Liver (tissue), 9 donors: Measurements from ENCODE around the gene ACSF2. TPM values are rescaled to one million over a fixed set of nuclear protein-coding genes. Genes with fewer than 3 reads are reported as not detected.

Experiments used
- DNase-seq: peaks from one replicate; pipeline ENCODE4 v3.0.0-alpha.2; 2017; ENCODE audit warnings: low spot score
- H3K27ac ChIP-seq, 2 donors: one replicate each; pipeline ENCODE4 v1.7.0; 2013; ENCODE audit warnings: inconsistent platforms in 2 of 2, low read length in 2 of 2, control low read depth in 1 of 2, low read depth in 1 of 2, mild to moderate bottlenecking in 1 of 2
- H3K27me3 ChIP-seq, 4 donors: one replicate each; pipeline versions ENCODE4 v1.6.1 to v1.7.0; 2013; ENCODE audit warnings: low read length in 3 of 4, inconsistent platforms in 1 of 4, mild to moderate bottlenecking in 1 of 4, moderate library complexity in 1 of 4; ENCODE audit not compliant: control insufficient read depth in 4 of 4, insufficient read depth in 4 of 4
- H3K36me3 ChIP-seq, 4 donors: one replicate each; pipeline versions ENCODE4 v1.6.1 to v1.7.0; 2013; ENCODE audit warnings: low read length in 3 of 4, mild to moderate bottlenecking in 3 of 4, low read depth in 1 of 4, moderate library complexity in 1 of 4; ENCODE audit not compliant: control insufficient read depth in 4 of 4, insufficient read depth in 3 of 4
- H3K4me1 ChIP-seq, 4 donors: one replicate each; pipeline versions ENCODE4 v1.6.1 to v1.7.0; 2013; ENCODE audit warnings: low read length in 3 of 4, mild to moderate bottlenecking in 3 of 4, moderate library complexity in 1 of 4; ENCODE audit not compliant: control insufficient read depth in 4 of 4, insufficient read depth in 4 of 4
- H3K4me3 ChIP-seq, 3 donors: one replicate each; pipeline versions ENCODE4 v1.6.1 to v1.7.0; 2013; ENCODE audit warnings: low read length in 3 of 3, control low read depth in 1 of 3, low read depth in 1 of 3, mild to moderate bottlenecking in 1 of 3
- H3K9ac ChIP-seq, 2 donors: one replicate each; pipeline ENCODE4 v1.7.0; 2013; ENCODE audit warnings: low read length in 2 of 2, mild to moderate bottlenecking in 2 of 2, moderate library complexity in 2 of 2, control low read depth in 1 of 2, low read depth in 1 of 2
- H3K9me3 ChIP-seq, 4 donors: one replicate each; pipeline versions ENCODE4 v1.6.1 to v1.7.0; 2013; ENCODE audit warnings: low read length in 3 of 4; ENCODE audit not compliant: control insufficient read depth in 4 of 4
- ATF3 ChIP-seq: IDR thresholded peaks from 2 replicates; pipeline ENCODE4 v1.6.1; 2016; ENCODE audit warnings: antibody characterized with exemption
- EGR1 ChIP-seq, 2 donors: IDR thresholded peaks; 2 replicates each; pipeline ENCODE4 v1.6.1; 2016 to 2018; ENCODE audit warnings: antibody characterized with exemption in 2 of 2, low read depth in 2 of 2
- FOXA1 ChIP-seq: IDR thresholded peaks from 2 replicates; pipeline ENCODE4 v1.6.1; 2016; ENCODE audit warnings: antibody characterized with exemption
- FOXA2 ChIP-seq: IDR thresholded peaks from 2 replicates; pipeline ENCODE4 v1.6.1; 2016; ENCODE audit warnings: antibody characterized with exemption
- HNF4A ChIP-seq, 2 donors: conservative IDR thresholded peaks; 2 replicates each; pipeline ENCODE4 v1.6.1; 2016; ENCODE audit warnings: antibody characterized with exemption in 2 of 2, mild to moderate bottlenecking in 2 of 2
- HNF4G ChIP-seq: IDR thresholded peaks from 2 replicates; pipeline ENCODE4 v1.6.1; 2016; ENCODE audit warnings: antibody characterized with exemption
- JUND ChIP-seq, 2 donors: IDR thresholded peaks; 2 replicates each; pipeline ENCODE4 v1.6.1; 2016; ENCODE audit warnings: antibody characterized with exemption in 2 of 2
- NR2F2 ChIP-seq: IDR thresholded peaks from 2 replicates; pipeline ENCODE4 v1.6.1; 2016; ENCODE audit warnings: antibody characterized with exemption
- REST ChIP-seq: IDR thresholded peaks from 2 replicates; pipeline ENCODE4 v1.6.1; 2016; ENCODE audit warnings: antibody characterized with exemption, mild to moderate bottlenecking
- RXRA ChIP-seq, 2 donors: IDR thresholded peaks; 2 replicates each; pipeline ENCODE4 v1.6.1; 2017 to 2018; ENCODE audit warnings: antibody characterized with exemption in 2 of 2, mild to moderate bottlenecking in 1 of 2
- TAF1 ChIP-seq: conservative IDR thresholded peaks from 2 replicates; pipeline ENCODE4 v1.6.1; 2016; ENCODE audit warnings: antibody characterized with exemption, mild to moderate bottlenecking
- YY1 ChIP-seq: IDR thresholded peaks from 2 replicates; pipeline ENCODE4 v1.6.1; 2016; ENCODE audit warnings: antibody characterized with exemption, mild to moderate bottlenecking
- ZBTB33 ChIP-seq: IDR thresholded peaks from 2 replicates; pipeline ENCODE4 v1.6.1; 2016; ENCODE audit warnings: antibody characterized with exemption
- WGBS: extraction: QIAGEN DNeasy Blood & Tissue Kit; methylation state at CpG from one replicate; pipeline ENCODE4 v1.1.7; 2013; 5-methylcytosine and 5-hydroxymethylcytosine counted together
- polyA plus RNA-seq, 2 donors: library from polyadenylated mRNA; stranded (reverse) in 1 of 2; unstranded in 1 of 2; fragments of 200-250 nt in 1 of 2; fragments of >200 nt in 1 of 2; fragmentation: Nextera tagmentation in 1 of 2; extraction: Ambion mirVana in 1 of 2; gene quantifications; one replicate each; pipeline versions ENCODE4 v1.2.1 to v1.2.3, GENCODE V29; 2013 to 2015
- total RNA-seq, 2 donors: library from RNA; depleted of rRNA; stranded (reverse); fragments of >200 nt; gene quantifications; one replicate each; pipeline ENCODE4 v1.2.3, GENCODE V29; 2014
- TF ChIP-seq, protein P1 (sequence below): fragments of 150-350 bp; IDR thresholded peaks from 2 replicates; pipeline ENCODE4 v1.5.1; 2017; ENCODE audit warnings: improper control_type of control experiment, low read depth, low read length; ENCODE audit not compliant: missing input control
- TF ChIP-seq, protein P2 (sequence below): IDR thresholded peaks from 2 replicates; pipeline ENCODE4 v1.6.1; 2016; ENCODE audit warnings: antibody characterized with exemption
- donor health status: healthy.
- donor health status: healthy.
- donor health status: healthy.
- donor health status: healthy.
- donor health status: healthy.

Gene ACSF2
- total and polyA plus RNA-seq, 4 donors: 18.9 to 34.3 (median 21.1) TPM

DNA sequence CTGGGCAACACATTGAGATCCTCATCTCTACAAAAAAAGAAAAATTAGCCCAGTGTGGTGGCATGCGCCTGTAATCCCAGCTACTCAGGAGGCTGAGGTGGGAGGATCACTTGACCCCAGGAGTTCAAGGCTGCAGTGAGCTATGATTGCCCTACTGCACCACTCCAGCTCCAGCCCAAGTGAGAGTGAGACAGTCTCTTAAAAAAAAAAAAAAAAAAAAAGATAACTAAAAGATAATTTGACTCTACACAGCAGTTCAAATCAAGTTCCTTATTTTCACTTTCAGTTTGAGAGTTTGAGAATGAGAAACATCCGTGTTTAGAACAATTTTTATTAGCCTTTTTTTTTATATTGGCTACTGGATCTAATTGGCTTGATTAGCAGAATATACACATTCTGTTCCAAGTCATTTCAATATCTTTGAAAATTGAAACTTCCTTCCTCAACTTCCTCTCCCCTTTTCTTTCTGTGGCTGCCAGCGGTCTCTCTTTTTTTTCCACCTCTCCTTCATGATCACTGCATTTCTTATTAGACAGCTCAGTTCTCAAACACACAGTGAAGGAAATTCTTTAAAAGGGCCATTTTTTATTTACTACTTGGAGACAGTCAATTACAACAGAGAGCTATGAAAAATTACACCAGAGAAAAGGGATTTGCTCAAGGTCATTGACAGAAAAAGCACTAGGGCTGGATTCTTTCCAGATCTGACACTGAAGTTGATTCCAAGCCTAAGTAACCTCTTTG lies 4.5 kb upstream of the ACSF2 start (continued):
- no peak for TF ChIP-seq ZBTB33
- no peak for TF ChIP-seq HNF4G

- no peak for TF ChIP-seq ZBTB33
- TF ChIP-seq, protein P1, sequence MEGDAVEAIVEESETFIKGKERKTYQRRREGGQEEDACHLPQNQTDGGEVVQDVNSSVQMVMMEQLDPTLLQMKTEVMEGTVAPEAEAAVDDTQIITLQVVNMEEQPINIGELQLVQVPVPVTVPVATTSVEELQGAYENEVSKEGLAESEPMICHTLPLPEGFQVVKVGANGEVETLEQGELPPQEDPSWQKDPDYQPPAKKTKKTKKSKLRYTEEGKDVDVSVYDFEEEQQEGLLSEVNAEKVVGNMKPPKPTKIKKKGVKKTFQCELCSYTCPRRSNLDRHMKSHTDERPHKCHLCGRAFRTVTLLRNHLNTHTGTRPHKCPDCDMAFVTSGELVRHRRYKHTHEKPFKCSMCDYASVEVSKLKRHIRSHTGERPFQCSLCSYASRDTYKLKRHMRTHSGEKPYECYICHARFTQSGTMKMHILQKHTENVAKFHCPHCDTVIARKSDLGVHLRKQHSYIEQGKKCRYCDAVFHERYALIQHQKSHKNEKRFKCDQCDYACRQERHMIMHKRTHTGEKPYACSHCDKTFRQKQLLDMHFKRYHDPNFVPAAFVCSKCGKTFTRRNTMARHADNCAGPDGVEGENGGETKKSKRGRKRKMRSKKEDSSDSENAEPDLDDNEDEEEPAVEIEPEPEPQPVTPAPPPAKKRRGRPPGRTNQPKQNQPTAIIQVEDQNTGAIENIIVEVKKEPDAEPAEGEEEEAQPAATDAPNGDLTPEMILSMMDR: no peak
- no peak for TF ChIP-seq FOXA1
- no peak for TF ChIP-seq FOXA2
- TF ChIP-seq ATF3: no peak
- TF ChIP-seq EGR1 (IDR thresholded peaks at IDR 0.05; ENCODE audit: low read depth in 2 of 2): no peak
- no peak for TF ChIP-seq REST
- TF ChIP-seq, protein P2, sequence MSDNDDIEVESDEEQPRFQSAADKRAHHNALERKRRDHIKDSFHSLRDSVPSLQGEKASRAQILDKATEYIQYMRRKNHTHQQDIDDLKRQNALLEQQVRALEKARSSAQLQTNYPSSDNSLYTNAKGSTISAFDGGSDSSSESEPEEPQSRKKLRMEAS: no peak
- no peak for TF ChIP-seq TAF1
- no peak for TF ChIP-seq HNF4A (conservative IDR thresholded peaks at IDR 0.05)
- no peak for TF ChIP-seq JUND (IDR thresholded peaks at IDR 0.05)
- TF ChIP-seq NR2F2: no peak
- TF ChIP-seq RXRA (IDR thresholded peaks at IDR 0.05): no peak
- no peak for TF ChIP-seq HNF4G
- TF ChIP-seq YY1: no peak
- DNase-seq: no peak
- Histone ChIP-seq H3K36me3 (no peaks in the 10 kb centered on the region), H3K9ac (no peak overlapping the region), H3K27me3 (no peaks in the 10 kb centered on the region), H3K4me3 (no peak overlapping the region), H3K27ac (no peak overlapping the region), H3K4me1 (peaks cover 13 to 41% (median 31%) of the 10 kb centered on the region in 4 donors), H3K9me3 (no peaks in the 10 kb centered on the region)
- WGBS: 81% methylated on average over 2 of the region's 2 CpGs
Measured at GRCh38 chr17:50422738-50423137, 3.3 kb upstream of the ACSF2 start.
